Loucy (cell line): ENCODE measurements around the gene UNC93A.

ENCODE experiments used
- EZH2phosphoT487 ChIP-seq: fragments of 200-600 bp; IDR thresholded peaks from 2 replicates; pipeline ENCODE4 v1.6.1; 2018; ENCODE audit warnings: antibody characterized with exemption, mild to moderate bottlenecking, moderate library complexity, borderline replicate concordance
- TF ChIP-seq, protein P1 (sequence below): fragments of 200-600 bp; sonication (generic); conservative IDR thresholded peaks from 2 replicates; pipeline ENCODE4 v1.5.1; 2014; ENCODE audit warnings: mild to moderate bottlenecking, antibody characterized with exemption, low read length

DNA sequence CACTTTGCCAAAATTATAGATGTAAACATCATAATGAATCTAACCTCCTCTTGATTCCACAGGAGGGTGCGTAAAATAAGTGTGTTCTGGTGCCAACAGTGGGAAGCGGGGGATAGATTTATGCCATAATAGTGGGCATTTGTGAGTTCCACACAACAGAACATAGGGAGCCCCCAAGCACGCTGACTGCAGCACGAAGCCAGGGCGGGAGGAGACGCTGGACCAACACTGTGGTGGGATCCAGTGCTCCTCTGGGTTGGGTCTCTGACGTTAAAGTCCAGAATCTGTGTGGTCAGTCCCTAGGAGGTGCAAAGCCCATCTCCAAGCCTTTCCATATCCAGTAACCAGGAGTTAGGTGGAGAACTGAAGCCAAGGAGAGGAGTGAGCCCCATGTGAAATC is 32.0 kb downstream of the UNC93A start:
- TF ChIP-seq, protein P1, sequence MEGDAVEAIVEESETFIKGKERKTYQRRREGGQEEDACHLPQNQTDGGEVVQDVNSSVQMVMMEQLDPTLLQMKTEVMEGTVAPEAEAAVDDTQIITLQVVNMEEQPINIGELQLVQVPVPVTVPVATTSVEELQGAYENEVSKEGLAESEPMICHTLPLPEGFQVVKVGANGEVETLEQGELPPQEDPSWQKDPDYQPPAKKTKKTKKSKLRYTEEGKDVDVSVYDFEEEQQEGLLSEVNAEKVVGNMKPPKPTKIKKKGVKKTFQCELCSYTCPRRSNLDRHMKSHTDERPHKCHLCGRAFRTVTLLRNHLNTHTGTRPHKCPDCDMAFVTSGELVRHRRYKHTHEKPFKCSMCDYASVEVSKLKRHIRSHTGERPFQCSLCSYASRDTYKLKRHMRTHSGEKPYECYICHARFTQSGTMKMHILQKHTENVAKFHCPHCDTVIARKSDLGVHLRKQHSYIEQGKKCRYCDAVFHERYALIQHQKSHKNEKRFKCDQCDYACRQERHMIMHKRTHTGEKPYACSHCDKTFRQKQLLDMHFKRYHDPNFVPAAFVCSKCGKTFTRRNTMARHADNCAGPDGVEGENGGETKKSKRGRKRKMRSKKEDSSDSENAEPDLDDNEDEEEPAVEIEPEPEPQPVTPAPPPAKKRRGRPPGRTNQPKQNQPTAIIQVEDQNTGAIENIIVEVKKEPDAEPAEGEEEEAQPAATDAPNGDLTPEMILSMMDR: no peak
- no peak for TF ChIP-seq EZH2phosphoT487
